ENCODE measurements around the gene CHST8.

The CHST8 gene

DNA sequence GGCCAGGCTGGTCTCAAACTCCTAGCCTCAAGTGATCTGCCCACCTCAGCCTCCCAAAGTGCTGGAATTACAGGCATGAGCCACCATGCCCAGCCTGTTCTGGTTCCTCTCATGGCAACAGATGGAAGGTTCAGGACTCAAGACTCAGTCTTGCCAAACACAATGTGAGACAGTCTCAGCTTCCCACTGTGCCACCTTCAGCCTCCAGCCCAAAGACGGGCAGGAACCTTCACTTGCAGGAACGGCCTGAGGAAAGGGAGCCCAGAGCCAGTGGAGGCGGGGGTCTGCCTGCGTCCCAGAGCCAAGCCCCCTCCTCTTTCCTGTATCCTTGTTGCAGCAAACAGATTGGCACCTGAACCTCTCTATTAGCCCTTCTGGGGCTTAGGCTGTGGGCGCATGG is 2.9 kb upstream of the CHST8 start:
- TF ChIP-seq, protein P1, sequence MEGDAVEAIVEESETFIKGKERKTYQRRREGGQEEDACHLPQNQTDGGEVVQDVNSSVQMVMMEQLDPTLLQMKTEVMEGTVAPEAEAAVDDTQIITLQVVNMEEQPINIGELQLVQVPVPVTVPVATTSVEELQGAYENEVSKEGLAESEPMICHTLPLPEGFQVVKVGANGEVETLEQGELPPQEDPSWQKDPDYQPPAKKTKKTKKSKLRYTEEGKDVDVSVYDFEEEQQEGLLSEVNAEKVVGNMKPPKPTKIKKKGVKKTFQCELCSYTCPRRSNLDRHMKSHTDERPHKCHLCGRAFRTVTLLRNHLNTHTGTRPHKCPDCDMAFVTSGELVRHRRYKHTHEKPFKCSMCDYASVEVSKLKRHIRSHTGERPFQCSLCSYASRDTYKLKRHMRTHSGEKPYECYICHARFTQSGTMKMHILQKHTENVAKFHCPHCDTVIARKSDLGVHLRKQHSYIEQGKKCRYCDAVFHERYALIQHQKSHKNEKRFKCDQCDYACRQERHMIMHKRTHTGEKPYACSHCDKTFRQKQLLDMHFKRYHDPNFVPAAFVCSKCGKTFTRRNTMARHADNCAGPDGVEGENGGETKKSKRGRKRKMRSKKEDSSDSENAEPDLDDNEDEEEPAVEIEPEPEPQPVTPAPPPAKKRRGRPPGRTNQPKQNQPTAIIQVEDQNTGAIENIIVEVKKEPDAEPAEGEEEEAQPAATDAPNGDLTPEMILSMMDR (conservative IDR thresholded peaks at IDR 0.05), result no peak
- H3K27ac ChIP-seq, result no peak overlapping the region

DNA sequence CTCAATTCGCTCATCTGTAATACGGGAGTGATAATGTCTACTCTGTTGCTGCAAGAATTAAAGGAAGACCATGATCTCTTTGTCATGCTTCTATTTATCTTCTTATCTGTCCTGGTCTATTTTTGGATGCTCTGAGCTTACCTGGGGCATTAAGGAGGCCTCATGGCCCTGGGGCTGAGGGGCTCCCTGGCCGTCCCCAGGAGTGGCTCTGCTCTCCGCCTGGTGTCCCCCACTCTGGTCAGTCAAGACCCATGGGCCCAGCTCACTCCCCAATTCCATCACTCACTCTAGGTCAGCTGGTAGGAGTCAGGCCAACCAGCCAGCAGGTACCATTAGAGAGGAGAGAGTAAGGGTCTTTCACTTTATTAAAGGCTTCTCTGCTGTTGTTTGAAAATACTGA is 1.1 kb upstream of the CHST8 start:
- H3K27ac ChIP-seq, result no peak overlapping the region
- TF ChIP-seq, protein P1 (conservative IDR thresholded peaks at IDR 0.05), result no peak

GRCh38 chr19:33621065-33621785 is 528 bp upstream of the CHST8 start:
- TF ChIP-seq, protein P1 (conservative IDR thresholded peaks at IDR 0.05), result no peak
- peak overlapping the region; percentile 68; the same call in 1 of the 2 replicates for H3K27ac ChIP-seq

GRCh38 chr19:33622505-33622808 is 704 bp downstream of the CHST8 start:
- H3K27ac ChIP-seq, result peak overlapping the region; percentile 68
- TF ChIP-seq, protein P1 (conservative IDR thresholded peaks at IDR 0.05), result no peak

GRCh38 chr19:33622809-33623511 is 1.2 kb downstream of the CHST8 start:
- H3K27ac ChIP-seq, result peak overlapping the region; percentile 68
- TF ChIP-seq, protein P1 (conservative IDR thresholded peaks at IDR 0.05), result no peak

- H3K27ac ChIP-seq, result no peak overlapping the region
- TF ChIP-seq, protein P1 (conservative IDR thresholded peaks at IDR 0.05), result no peak
These were observed 2.8 kb downstream of the CHST8 start for GRCh38 chr19:33624586-33624985.

GRCh38 chr19:33627526-33627925 is 5.8 kb downstream of the CHST8 start:
- H3K27ac ChIP-seq, result no peak overlapping the region
- TF ChIP-seq, protein P1 (conservative IDR thresholded peaks at IDR 0.05), result no peak
